Trophoblast cell (in vitro differentiated cells and primary cell): Measurements from ENCODE around the gene RASEF.

Source experiments
- DNase-seq, 2 donors: peaks; one replicate each; pipeline ENCODE4 v3.0.0-alpha.2; 2016
- H2AFZ ChIP-seq: 2 replicates; pipeline ENCODE4 v1.6.1; 2013; ENCODE audit warnings: low read length, moderate library complexity, mild to moderate bottlenecking; ENCODE audit not compliant: insufficient read depth, poor library complexity
- H2AK5ac ChIP-seq: 2 replicates; pipeline ENCODE4 v1.6.1; 2013; ENCODE audit warnings: mild to moderate bottlenecking, low read length
- H2BK120ac ChIP-seq: 2 replicates; pipeline ENCODE4 v1.6.1; 2013; ENCODE audit warnings: low read length, mild to moderate bottlenecking, moderate library complexity; ENCODE audit not compliant: insufficient read depth, poor library complexity
- H2BK12ac ChIP-seq: 2 replicates; pipeline ENCODE4 v1.6.1; 2013; ENCODE audit warnings: mild to moderate bottlenecking, low read length, moderate library complexity
- H2BK5ac ChIP-seq: 2 replicates; pipeline ENCODE4 v1.6.1; 2013; ENCODE audit warnings: low read length, low read depth, moderate library complexity, mild to moderate bottlenecking; ENCODE audit not compliant: poor library complexity
- H3K14ac ChIP-seq: 2 replicates; pipeline ENCODE4 v1.6.1; 2013; ENCODE audit warnings: mild to moderate bottlenecking, low read length
- H3K18ac ChIP-seq: 2 replicates; pipeline ENCODE4 v1.6.1; 2013; ENCODE audit warnings: mild to moderate bottlenecking, low read length
- H3K23ac ChIP-seq: 2 replicates; pipeline ENCODE4 v1.6.1; 2013; ENCODE audit warnings: low read length
- H3K27ac ChIP-seq: 2 replicates; pipeline ENCODE4 v1.5.1; 2013; ENCODE audit warnings: low read depth, mild to moderate bottlenecking, inconsistent platforms, low read length, moderate library complexity
- H3K27me3 ChIP-seq: 2 replicates; pipeline ENCODE4 v1.6.1; 2013; ENCODE audit warnings: inconsistent platforms, mild to moderate bottlenecking, low read length, moderate library complexity; ENCODE audit not compliant: insufficient read depth
- H3K36me3 ChIP-seq, 2 experiments: 1 replicate in 1 of 2; 2 replicates in 1 of 2; pipeline ENCODE4 v1.6.1; 2013; ENCODE audit warnings: low read length in 2 of 2, mild to moderate bottlenecking in 2 of 2, moderate library complexity in 1 of 2; ENCODE audit not compliant: insufficient read depth in 2 of 2, control insufficient read depth in 1 of 2
- H3K4ac ChIP-seq: 2 replicates; pipeline ENCODE4 v1.6.1; 2013; ENCODE audit warnings: low read depth, mild to moderate bottlenecking, low read length, moderate library complexity
- H3K4me1 ChIP-seq, 2 experiments: 1 replicate in 1 of 2; 2 replicates in 1 of 2; pipeline ENCODE4 v1.6.1; 2013; ENCODE audit warnings: low read length in 2 of 2, mild to moderate bottlenecking in 2 of 2, moderate library complexity in 1 of 2; ENCODE audit not compliant: insufficient read depth in 2 of 2, control insufficient read depth in 1 of 2
- H3K4me2 ChIP-seq: 2 replicates; pipeline ENCODE4 v1.6.1; 2013; ENCODE audit warnings: inconsistent platforms, mild to moderate bottlenecking, low read length, moderate library complexity
- H3K4me3 ChIP-seq: 2 replicates; pipeline ENCODE4 v1.5.1; 2013; ENCODE audit warnings: mild to moderate bottlenecking, low read depth, low read length, inconsistent platforms
- H3K79me1 ChIP-seq: one replicate; pipeline ENCODE4 v1.6.1; 2013; ENCODE audit warnings: low read length
- H3K79me2 ChIP-seq: 2 replicates; pipeline ENCODE4 v1.6.1; 2013; ENCODE audit warnings: low read length, mild to moderate bottlenecking; ENCODE audit not compliant: control insufficient read depth, insufficient read depth, poor library complexity
- H3K9ac ChIP-seq: 2 replicates; pipeline ENCODE4 v1.6.1; 2013; ENCODE audit warnings: mild to moderate bottlenecking, low read length
- H3K9me3 ChIP-seq: 2 replicates; pipeline ENCODE4 v1.6.1; 2013; ENCODE audit warnings: low read depth, mild to moderate bottlenecking, control low read depth, inconsistent platforms, low read length; ENCODE audit not compliant: insufficient read depth
- H4K12ac ChIP-seq: 2 replicates; pipeline ENCODE4 v1.6.1; 2013; ENCODE audit warnings: low read depth, mild to moderate bottlenecking, low read length, moderate library complexity
- H4K8ac ChIP-seq: 2 replicates; pipeline ENCODE4 v1.6.1; 2013; ENCODE audit warnings: low read depth, mild to moderate bottlenecking, low read length, moderate library complexity
- H4K91ac ChIP-seq: one replicate; pipeline ENCODE4 v1.6.1; 2013; ENCODE audit warnings: low read depth, mild to moderate bottlenecking, low read length, moderate library complexity
- WGBS: extraction: QIAGEN DNeasy Blood & Tissue Kit; methylation state at CpG from one replicate; pipeline ENCODE4 v1.1.7; 2013; ENCODE audit warnings: missing lambda C conversion rate; ENCODE audit not compliant: insufficient read length, insufficient coverage; ENCODE audit errors: extremely low coverage; 5-methylcytosine and 5-hydroxymethylcytosine counted together

The RASEF gene

GRCh38 chr9:83070261-83070660 is 7.3 kb upstream of the RASEF start:
- Histone ChIP-seq H3K14ac (no peak overlapping the region), H4K12ac (no peak overlapping the region), H4K8ac (no peak overlapping the region), H3K9ac (no peak overlapping the region), H3K36me3 (no peaks in the 10 kb centered on the region), H3K4me1 (no peaks in the 10 kb centered on the region), H3K27me3 (no peaks in the 10 kb centered on the region), H3K4me3 (no peak overlapping the region), H2BK120ac (no peak overlapping the region), H2AFZ (no peak overlapping the region), H3K27ac (no peak overlapping the region), H3K9me3 (no peaks in the 10 kb centered on the region), H4K91ac (no peak overlapping the region), H2BK12ac (no peak overlapping the region), H3K4ac (no peak overlapping the region), H3K79me1 (no peaks in the 10 kb centered on the region), H2BK5ac (no peak overlapping the region), H3K23ac (no peak overlapping the region), H3K18ac (no peak overlapping the region), H3K4me2 (no peak overlapping the region), H3K79me2 (no peaks in the 10 kb centered on the region), H2AK5ac (no peak overlapping the region)
- no peak for DNase-seq

- Histone ChIP-seq H3K4me3 (no peak overlapping the region), H3K79me2 (no peaks in the 10 kb centered on the region), H2AFZ (no peak overlapping the region), H3K36me3 (no peaks in the 10 kb centered on the region), H3K23ac (no peak overlapping the region), H3K79me1 (no peaks in the 10 kb centered on the region), H2BK120ac (no peak overlapping the region), H3K18ac (no peak overlapping the region), H4K12ac (no peak overlapping the region), H3K27me3 (no peaks in the 10 kb centered on the region), H3K4ac (no peak overlapping the region), H3K9me3 (no peaks in the 10 kb centered on the region), H3K4me1 (no peaks in the 10 kb centered on the region), H3K9ac (no peak overlapping the region), H4K91ac (no peak overlapping the region), H4K8ac (no peak overlapping the region), H3K27ac (no peak overlapping the region), H3K4me2 (no peak overlapping the region), H2BK5ac (no peak overlapping the region), H2BK12ac (no peak overlapping the region), H3K14ac (no peak overlapping the region), H2AK5ac (no peak overlapping the region)
- WGBS: no CpG with 5 or more reads among the region's 1 CpG
- peak; percentile 16 to 73 for DNase-seq
Measured at GRCh38 chr9:83069651-83070050, 6.7 kb upstream of the RASEF start.

- Histone ChIP-seq H3K9ac (no peak overlapping the region), H3K79me1 (no peaks in the 10 kb centered on the region), H3K4me1 (no peaks in the 10 kb centered on the region), H3K23ac (no peak overlapping the region), H2AFZ (no peak overlapping the region), H3K27me3 (no peaks in the 10 kb centered on the region), H2AK5ac (no peak overlapping the region), H3K79me2 (no peaks in the 10 kb centered on the region), H4K91ac (no peak overlapping the region), H4K8ac (no peak overlapping the region), H2BK5ac (no peak overlapping the region), H3K18ac (no peak overlapping the region), H3K4me2 (no peak overlapping the region), H3K36me3 (no peaks in the 10 kb centered on the region), H2BK12ac (no peak overlapping the region), H2BK120ac (no peak overlapping the region), H3K9me3 (no peaks in the 10 kb centered on the region), H3K4ac (no peak overlapping the region), H4K12ac (no peak overlapping the region), H3K27ac (no peak overlapping the region), H3K14ac (no peak overlapping the region), H3K4me3 (no peak overlapping the region)
- no peak for DNase-seq
- no CpG with 5 or more reads among the region's 1 CpG for WGBS
Measured at GRCh38 chr9:83068414-83068813, 5.5 kb upstream of the RASEF start.

GRCh38 chr9:83067579-83067978 is 4.6 kb upstream of the RASEF start:
- H3K4me1 ChIP-seq: peaks cover 0 to under 1% of the 10 kb centered on the region in 2 experiments
- H3K14ac ChIP-seq: no peak overlapping the region
- no CpG with 5 or more reads among the region's 2 CpGs for WGBS
- H3K23ac ChIP-seq: no peak overlapping the region
- H3K79me1 ChIP-seq: peaks cover under 1% of the 10 kb centered on the region
- no peak overlapping the region for H3K4me3 ChIP-seq
- H2BK12ac ChIP-seq: no peak overlapping the region
- H3K27ac ChIP-seq: no peak overlapping the region
- no peaks in the 10 kb centered on the region for H3K27me3 ChIP-seq
- H3K79me2 ChIP-seq: peaks cover 2% of the 10 kb centered on the region
- H2BK120ac ChIP-seq: no peak overlapping the region
- H2AFZ ChIP-seq: no peak overlapping the region
- H3K9me3 ChIP-seq: no peaks in the 10 kb centered on the region
- no peaks in the 10 kb centered on the region for H3K36me3 ChIP-seq
- no peak overlapping the region for H3K18ac ChIP-seq
- DNase-seq: no peak
- no peak overlapping the region for H3K4me2 ChIP-seq
- H3K4ac ChIP-seq: no peak overlapping the region
- H4K8ac ChIP-seq: no peak overlapping the region
- H2AK5ac ChIP-seq: no peak overlapping the region
- H2BK5ac ChIP-seq: no peak overlapping the region
- H3K9ac ChIP-seq: no peak overlapping the region
- H4K91ac ChIP-seq: no peak overlapping the region
- H4K12ac ChIP-seq: no peak overlapping the region
